22Rv1 (cell line): Measurements from ENCODE around the gene PPP2R5E.
"Not testable (repeated sequence)": the region's sequence is repeated elsewhere in the genome, so short reads cannot be mapped to it uniquely, and the experiment has no call there.

Source experiments
- H3K27ac ChIP-seq: fragments of 450-650 bp; 2 replicates; pipeline ENCODE4 v1.5.1; 2017
- ZFX ChIP-seq: fragments of 450-650 bp; IDR thresholded peaks from 2 replicates; pipeline ENCODE4 v1.6.1; 2017; ENCODE audit warnings: antibody characterized with exemption, borderline replicate concordance
- TF ChIP-seq, protein P1 (sequence below): fragments of 450-650 bp; IDR thresholded peaks from 2 replicates; pipeline ENCODE4 v1.5.1; 2017; ENCODE audit warnings: mild to moderate bottlenecking

The PPP2R5E gene

DNA sequence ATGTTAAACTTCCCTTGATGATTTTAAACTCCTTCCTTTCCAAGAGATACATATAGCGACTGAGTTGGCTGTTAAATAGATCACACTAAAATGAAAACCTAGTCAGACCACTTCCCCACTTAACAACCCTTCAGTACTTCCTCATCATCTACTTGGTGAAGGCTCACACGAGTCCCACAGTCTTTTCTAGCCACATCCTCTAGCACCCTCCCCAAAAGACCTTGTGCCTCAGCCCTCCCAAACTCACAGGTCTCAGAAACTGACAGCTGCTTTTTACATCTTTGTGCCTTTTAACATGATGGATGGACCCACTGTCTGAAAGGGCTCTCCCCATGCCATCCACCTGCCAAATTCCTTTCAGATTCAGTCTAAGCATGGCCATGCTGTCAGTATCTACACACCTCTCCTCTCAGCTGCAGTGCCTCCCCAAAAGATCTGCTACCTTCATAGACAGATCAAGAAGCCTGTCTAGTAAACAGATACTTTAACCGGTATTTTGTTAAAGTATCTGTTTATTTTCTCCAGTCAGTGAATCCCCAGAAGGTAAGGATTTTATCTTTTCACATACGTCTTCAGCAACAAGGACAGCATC, 159.3 kb downstream of the PPP2R5E start:
- H3K27ac ChIP-seq, result no peak overlapping the region
- TF ChIP-seq, protein P1, sequence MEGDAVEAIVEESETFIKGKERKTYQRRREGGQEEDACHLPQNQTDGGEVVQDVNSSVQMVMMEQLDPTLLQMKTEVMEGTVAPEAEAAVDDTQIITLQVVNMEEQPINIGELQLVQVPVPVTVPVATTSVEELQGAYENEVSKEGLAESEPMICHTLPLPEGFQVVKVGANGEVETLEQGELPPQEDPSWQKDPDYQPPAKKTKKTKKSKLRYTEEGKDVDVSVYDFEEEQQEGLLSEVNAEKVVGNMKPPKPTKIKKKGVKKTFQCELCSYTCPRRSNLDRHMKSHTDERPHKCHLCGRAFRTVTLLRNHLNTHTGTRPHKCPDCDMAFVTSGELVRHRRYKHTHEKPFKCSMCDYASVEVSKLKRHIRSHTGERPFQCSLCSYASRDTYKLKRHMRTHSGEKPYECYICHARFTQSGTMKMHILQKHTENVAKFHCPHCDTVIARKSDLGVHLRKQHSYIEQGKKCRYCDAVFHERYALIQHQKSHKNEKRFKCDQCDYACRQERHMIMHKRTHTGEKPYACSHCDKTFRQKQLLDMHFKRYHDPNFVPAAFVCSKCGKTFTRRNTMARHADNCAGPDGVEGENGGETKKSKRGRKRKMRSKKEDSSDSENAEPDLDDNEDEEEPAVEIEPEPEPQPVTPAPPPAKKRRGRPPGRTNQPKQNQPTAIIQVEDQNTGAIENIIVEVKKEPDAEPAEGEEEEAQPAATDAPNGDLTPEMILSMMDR, result no peak
- TF ChIP-seq ZFX, result no peak

DNA sequence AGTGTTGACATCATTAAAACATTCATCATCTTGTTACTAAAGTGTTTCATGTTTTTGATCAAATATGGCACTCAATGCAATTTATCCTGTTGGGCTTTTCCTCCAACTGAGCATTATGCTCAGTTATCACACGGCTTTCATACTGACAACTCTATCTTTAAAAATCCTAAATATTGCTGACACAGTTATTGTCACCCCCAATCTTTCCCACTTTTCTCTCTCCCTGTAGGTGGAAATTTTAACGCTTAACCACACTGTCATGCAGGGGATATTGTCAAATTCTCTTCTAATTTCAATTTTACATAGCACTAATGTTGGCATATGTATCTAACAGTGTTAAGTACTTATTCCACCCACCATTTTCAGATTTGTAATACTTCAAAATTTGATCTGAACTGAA, 164.7 kb downstream of the PPP2R5E start:
- no peak for TF ChIP-seq ZFX
- TF ChIP-seq, protein P1, result no peak
- H3K27ac ChIP-seq, result no peak overlapping the region

DNA sequence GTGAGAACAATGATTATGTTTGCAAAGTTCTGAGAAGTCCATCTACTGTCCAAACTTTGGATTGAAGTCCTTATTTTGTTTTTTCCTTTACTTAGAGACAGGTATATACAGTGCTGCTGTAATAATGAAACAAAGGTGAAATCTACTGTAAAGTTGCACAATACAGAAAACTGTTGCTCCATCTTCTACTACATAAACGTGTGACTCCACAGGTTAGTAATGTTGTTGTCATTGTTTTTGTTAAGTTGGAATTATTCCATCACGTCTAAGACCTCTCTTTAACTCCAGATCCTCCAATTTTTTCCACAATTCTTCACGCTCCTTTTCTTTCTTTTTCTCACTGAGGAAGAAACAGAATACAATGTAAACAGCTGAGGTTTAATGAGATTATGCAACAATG, 167.4 kb downstream of the PPP2R5E start:
- H3K27ac ChIP-seq, result no peak overlapping the region
- TF ChIP-seq ZFX, result no peak
- TF ChIP-seq, protein P1, result no peak

DNA sequence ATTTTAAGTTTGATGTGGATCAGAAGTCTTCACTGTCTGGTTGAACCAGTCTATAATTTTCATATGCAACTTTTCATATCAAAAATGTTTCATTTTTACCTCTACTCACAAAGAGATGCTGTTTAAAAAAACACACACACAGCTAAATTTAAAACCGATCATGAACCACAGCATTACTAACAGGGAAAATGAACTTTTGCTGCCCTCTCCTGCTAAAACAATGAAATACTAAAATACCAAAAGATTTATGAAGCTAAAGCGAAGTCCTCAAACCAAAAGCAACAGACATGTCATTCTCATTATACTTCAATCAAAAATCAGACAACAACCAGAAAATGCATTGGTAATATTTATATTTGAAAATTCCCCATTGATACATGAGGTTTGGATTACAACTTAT, 171.6 kb downstream of the PPP2R5E start:
- not testable (repeated sequence) for H3K27ac ChIP-seq

DNA sequence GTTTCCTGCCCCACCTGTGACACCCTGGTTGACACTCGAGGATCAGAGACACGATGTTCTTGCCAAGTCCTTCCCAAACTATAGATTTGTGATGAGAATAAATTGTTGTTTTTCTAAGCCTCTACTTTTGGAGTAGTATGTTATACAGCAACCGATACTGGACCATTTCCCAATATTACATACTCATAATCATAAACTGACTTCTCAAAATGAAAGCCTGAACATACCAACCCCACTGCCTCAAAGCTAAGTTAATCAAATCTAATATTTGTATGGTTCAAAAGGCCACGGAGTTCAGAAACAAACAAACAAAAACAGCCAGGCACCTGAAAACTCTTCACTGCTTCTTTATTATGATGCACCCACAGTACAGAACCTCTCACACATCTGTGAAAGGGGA, 172.1 kb downstream of the PPP2R5E start:
- TF ChIP-seq ZFX, result no peak
- TF ChIP-seq, protein P1, result no peak
- no peak overlapping the region for H3K27ac ChIP-seq

DNA sequence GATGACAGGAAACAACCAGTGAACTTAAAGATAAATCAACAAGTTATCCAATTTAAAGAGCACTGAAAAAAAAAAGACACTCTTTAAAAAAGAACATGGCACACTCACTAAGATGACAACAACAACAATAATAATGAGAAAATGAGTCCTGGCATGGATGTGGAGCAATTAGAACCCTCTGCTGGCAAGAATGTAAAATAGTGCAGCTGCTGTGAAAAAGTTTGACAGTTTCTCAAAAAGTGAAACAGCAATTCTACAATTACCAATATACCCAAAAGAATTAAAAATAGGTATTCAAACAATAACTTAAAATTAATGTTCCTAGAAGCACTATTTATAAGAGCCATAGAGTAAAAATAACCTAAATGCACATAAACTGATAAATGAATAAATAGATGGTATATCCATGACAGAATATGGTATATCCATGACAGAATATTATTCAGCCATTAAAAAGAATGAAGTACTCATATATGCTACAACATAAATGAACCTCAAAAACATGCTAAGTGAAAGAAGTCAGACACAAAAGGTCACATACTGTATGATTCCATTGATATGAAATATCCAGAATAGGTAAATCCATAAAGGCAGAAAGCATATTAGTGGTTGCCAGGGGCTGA, 175.3 kb downstream of the PPP2R5E start:
- H3K27ac ChIP-seq, result no peak overlapping the region
- TF ChIP-seq, protein P1, result no peak
- TF ChIP-seq ZFX, result no peak

DNA sequence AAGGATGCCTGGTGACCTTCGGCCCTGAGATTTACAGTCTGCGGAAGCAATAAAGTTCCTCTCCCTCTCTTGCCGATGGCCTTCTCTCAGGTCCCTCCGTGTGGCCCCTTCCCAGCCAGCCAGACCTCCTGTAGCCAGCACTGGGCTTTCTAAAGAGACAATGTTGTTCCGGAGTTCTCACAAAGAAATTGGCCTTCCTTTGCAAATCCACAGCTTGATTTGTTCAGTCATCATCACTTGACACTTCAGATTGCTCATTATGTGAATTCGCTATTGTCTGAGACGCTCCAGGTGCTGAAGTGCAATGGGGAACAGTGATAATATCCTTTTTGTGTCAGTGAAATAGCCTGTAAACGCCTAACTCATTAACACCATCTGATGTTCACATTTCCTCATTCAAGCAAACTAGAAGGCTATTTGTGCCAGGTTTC, 180.8 kb downstream of the PPP2R5E start:
- no peak overlapping the region for H3K27ac ChIP-seq
- TF ChIP-seq ZFX, result no peak
- TF ChIP-seq, protein P1, result no peak

DNA sequence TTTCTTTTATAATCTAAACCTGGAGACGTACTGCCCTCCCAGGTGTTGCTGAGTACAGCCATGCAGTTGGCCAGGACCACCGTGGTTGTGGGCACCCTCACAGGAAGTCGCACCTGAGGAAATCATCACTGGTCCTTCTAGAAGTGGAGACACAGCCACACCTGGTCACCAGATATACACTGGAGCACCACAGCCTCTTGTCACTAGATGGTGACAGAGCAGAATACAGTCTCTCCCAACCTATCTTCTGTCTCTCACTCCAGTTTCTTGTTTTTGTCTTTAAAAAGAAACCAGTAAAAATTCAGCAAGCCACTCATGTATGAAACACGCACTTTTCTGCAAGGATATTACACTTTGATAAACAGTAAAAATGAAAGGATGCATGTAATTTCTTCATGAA, 181.4 kb downstream of the PPP2R5E start:
- TF ChIP-seq, protein P1, result no peak
- no peak for TF ChIP-seq ZFX
- H3K27ac ChIP-seq, result no peak overlapping the region
